SK-N-SH (cell line): Measurements from ENCODE around the gene SRMS. TPM values are rescaled to one million over a fixed set of nuclear protein-coding genes. Genes with fewer than 3 reads are reported as not detected.

ENCODE experiments used
- CTCF ChIA-PET: fragments of 300-600, 350-600 bp; formaldehyde crosslinking; extraction: SDS; loops from one replicate; lab custom pipeline; 2021; lab: Yijun Ruan, JAX
- POLR2A ChIA-PET: fragments of 350-600 bp; sonication (Branson Sonifier 250); formaldehyde crosslinking; extraction: SDS; loops from one replicate; lab custom pipeline; 2020; ENCODE audit warnings: antibody characterized with exemption, inconsistent platforms; lab: Yijun Ruan, JAX
- DNase-seq: peaks from one replicate; pipeline ENCODE4 v3.0.0; 2012
- H2AFZ ChIP-seq: fragments of 200-600 bp; sonication (generic); 2 replicates; pipeline ENCODE4 v1.8.1; 2016; ENCODE audit warnings: antibody characterized with exemption, mild to moderate bottlenecking, low read depth
- H3F3A ChIP-seq: fragments of 200-600 bp; sonication (generic); replicated peaks from 2 replicates; pipeline ENCODE3; 2016; ENCODE audit warnings: antibody characterized with exemption, mild to moderate bottlenecking; ENCODE audit not compliant: insufficient read depth
- H3K27ac ChIP-seq, 2 experiments: fragments of 200-500 bp in 1 of 2; fragments of 200-600 bp in 1 of 2; sonication (Bioruptor generic) in 1 of 2; sonication (generic), shearing (Covaris generic) in 1 of 2; 2 replicates each; pipeline versions ENCODE4 v1.5.1 to v1.6.1; 2014 to 2016; ENCODE audit warnings: low read depth in 2 of 2, inconsistent platforms in 1 of 2, low read length in 1 of 2, mild to moderate bottlenecking in 1 of 2, mixed read lengths in 1 of 2
- H3K27me3 ChIP-seq: fragments of 200-600 bp; sonication (generic), shearing (Covaris generic); 2 replicates; pipeline ENCODE4 v1.6.1; 2016; ENCODE audit warnings: mixed run types; ENCODE audit not compliant: insufficient read depth
- H3K36me3 ChIP-seq, 2 experiments: fragments of 200-500 bp in 1 of 2; fragments of 200-600 bp in 1 of 2; sonication (Bioruptor generic) in 1 of 2; sonication (generic) in 1 of 2; replicated peaks in 1 of 2; 2 replicates each; pipeline versions ENCODE3 to v1.5.1; 2014 to 2016; ENCODE audit warnings: low read length in 1 of 2, mild to moderate bottlenecking in 1 of 2; ENCODE audit not compliant: insufficient read depth in 2 of 2, control insufficient read depth in 1 of 2
- H3K4me1 ChIP-seq, 2 experiments: fragments of 200-500 bp in 1 of 2; fragments of 200-600 bp in 1 of 2; sonication (Bioruptor generic) in 1 of 2; sonication (generic), shearing (Covaris generic) in 1 of 2; 2 replicates each; pipeline versions ENCODE4 v1.5.1 to v1.6.1; 2014 to 2016; ENCODE audit warnings: low read depth in 1 of 2, low read length in 1 of 2, mixed run types in 1 of 2; ENCODE audit not compliant: insufficient read depth in 2 of 2, control insufficient read depth in 1 of 2
- H3K4me2 ChIP-seq: fragments of 200-600 bp; sonication (generic), shearing (Covaris generic); 2 replicates; pipeline ENCODE4 v1.6.1; 2017; ENCODE audit warnings: mixed run types
- H3K4me3 ChIP-seq, 2 experiments: fragments of 200-500 bp in 1 of 2; fragments of 200-600 bp in 1 of 2; sonication (Bioruptor generic) in 1 of 2; sonication (generic), shearing (Covaris generic) in 1 of 2; 2 replicates each; pipeline versions ENCODE4 v1.5.1 to v1.8.1; 2014 to 2016; ENCODE audit warnings: low read depth in 2 of 2, inconsistent platforms in 1 of 2, low read length in 1 of 2, mild to moderate bottlenecking in 1 of 2, mixed read lengths in 1 of 2, moderate library complexity in 1 of 2
- H3K79me2 ChIP-seq: fragments of 200-600 bp; sonication (generic); 2 replicates; pipeline ENCODE4 v1.8.1; 2017; ENCODE audit warnings: mild to moderate bottlenecking; ENCODE audit not compliant: insufficient read depth
- H3K9ac ChIP-seq: fragments of 200-600 bp; sonication (generic); 2 replicates; pipeline ENCODE4 v1.6.1; 2017; ENCODE audit warnings: mixed run types
- H3K9me2 ChIP-seq: fragments of 200-600 bp; sonication (generic); 2 replicates; pipeline ENCODE4 v1.6.1; 2017; ENCODE audit warnings: mixed run types
- H3K9me3 ChIP-seq: fragments of 200-600 bp; sonication (generic); 2 replicates; pipeline ENCODE4 v1.6.1; 2017; ENCODE audit warnings: mixed run types, mild to moderate bottlenecking, moderate library complexity
- H4K20me1 ChIP-seq: fragments of 200-600 bp; sonication (generic); 2 replicates; pipeline ENCODE4 v1.6.1; 2017; ENCODE audit warnings: mild to moderate bottlenecking, mixed run types; ENCODE audit not compliant: insufficient read depth
- ELF1 ChIP-seq: IDR thresholded peaks from 2 replicates; pipeline ENCODE4 v1.4.0; 2012
- EP300 ChIP-seq, 2 experiments: IDR thresholded peaks; 2 replicates each; pipeline versions ENCODE4 v1.4.0 to v1.6.1; 2012; ENCODE audit warnings: borderline replicate concordance in 1 of 2, low read depth in 1 of 2, low read length in 1 of 2
- EZH2phosphoT487 ChIP-seq: fragments of 200-600 bp; sonication (generic); IDR thresholded peaks from 2 replicates; pipeline ENCODE4 v1.6.1; 2017; ENCODE audit warnings: low read depth, mixed run types, mild to moderate bottlenecking, antibody characterized with exemption, moderate library complexity, borderline replicate concordance
- FOSL2 ChIP-seq: IDR thresholded peaks from 2 replicates; pipeline ENCODE4 v1.4.0; 2012; ENCODE audit warnings: low read depth, mild to moderate bottlenecking, moderate library complexity, borderline replicate concordance
- GABPA ChIP-seq: IDR thresholded peaks from 2 replicates; pipeline ENCODE4 v1.4.0; 2012; ENCODE audit warnings: low read depth, mild to moderate bottlenecking
- GATA2 ChIP-seq: sonication (generic); formaldehyde crosslinking; IDR thresholded peaks from 2 replicates; pipeline ENCODE4 v1.5.0; 2020; ENCODE audit warnings: mild to moderate bottlenecking, missing genetic modification reagents
- MEF2A ChIP-seq: IDR thresholded peaks from 2 replicates; pipeline ENCODE4 v1.4.0; 2012; ENCODE audit warnings: low read depth, borderline replicate concordance
- MXI1 ChIP-seq: IDR thresholded peaks from 2 replicates; pipeline ENCODE4 v1.6.1; 2012; ENCODE audit warnings: mild to moderate bottlenecking, low read depth, low read length, improper control_type of control experiment
- NRF1 ChIP-seq: IDR thresholded peaks from 2 replicates; pipeline ENCODE4 v1.6.1; 2012; ENCODE audit warnings: low read depth, mild to moderate bottlenecking, low read length
- POLR2AphosphoS5 ChIP-seq: IDR thresholded peaks from 2 replicates; pipeline ENCODE4 v1.6.1; 2012; ENCODE audit warnings: low read depth, low read length
- RXRA ChIP-seq: IDR thresholded peaks from 2 replicates; pipeline ENCODE4 v1.4.0; 2012; ENCODE audit warnings: low read depth, mild to moderate bottlenecking, borderline replicate concordance
- SIN3A ChIP-seq: IDR thresholded peaks from 2 replicates; pipeline ENCODE4 v1.6.1; 2012; ENCODE audit warnings: low read depth, mild to moderate bottlenecking, low read length, moderate library complexity, borderline replicate concordance
- SMC3 ChIP-seq: IDR thresholded peaks from 2 replicates; pipeline ENCODE4 v1.6.1; 2012; ENCODE audit warnings: low read depth, low read length, improper control_type of control experiment
- TEAD4 ChIP-seq: IDR thresholded peaks from 2 replicates; pipeline ENCODE4 v1.4.0; 2012; ENCODE audit warnings: mild to moderate bottlenecking, borderline replicate concordance; ENCODE audit not compliant: insufficient read depth
- WGBS: methylation state at CpG from one replicate; pipeline ENCODE4 v1.1.6; 2017; ENCODE audit warnings: low lambda C conversion rate; 5-methylcytosine and 5-hydroxymethylcytosine counted together
- polyA plus RNA-seq, 3 experiments: library from polyadenylated mRNA; depleted of rRNA; stranded (reverse); fragments of >200 nt; gene quantifications; 2 replicates each; pipeline ENCODE4 v1.2.3, GENCODE V29; 2012
- TF ChIP-seq, protein P1 (sequence below): IDR thresholded peaks from 2 replicates; pipeline ENCODE4 v1.4.0; 2012; ENCODE audit warnings: low read depth
- TF ChIP-seq, protein P2 (sequence below): IDR thresholded peaks from 2 replicates; pipeline ENCODE4 v1.4.0; 2012; ENCODE audit warnings: low read depth, borderline replicate concordance

Gene SRMS
- polyA plus RNA-seq, 1 of the 3 experiments (the other 2 are of a cell fraction) = not detected

DNA sequence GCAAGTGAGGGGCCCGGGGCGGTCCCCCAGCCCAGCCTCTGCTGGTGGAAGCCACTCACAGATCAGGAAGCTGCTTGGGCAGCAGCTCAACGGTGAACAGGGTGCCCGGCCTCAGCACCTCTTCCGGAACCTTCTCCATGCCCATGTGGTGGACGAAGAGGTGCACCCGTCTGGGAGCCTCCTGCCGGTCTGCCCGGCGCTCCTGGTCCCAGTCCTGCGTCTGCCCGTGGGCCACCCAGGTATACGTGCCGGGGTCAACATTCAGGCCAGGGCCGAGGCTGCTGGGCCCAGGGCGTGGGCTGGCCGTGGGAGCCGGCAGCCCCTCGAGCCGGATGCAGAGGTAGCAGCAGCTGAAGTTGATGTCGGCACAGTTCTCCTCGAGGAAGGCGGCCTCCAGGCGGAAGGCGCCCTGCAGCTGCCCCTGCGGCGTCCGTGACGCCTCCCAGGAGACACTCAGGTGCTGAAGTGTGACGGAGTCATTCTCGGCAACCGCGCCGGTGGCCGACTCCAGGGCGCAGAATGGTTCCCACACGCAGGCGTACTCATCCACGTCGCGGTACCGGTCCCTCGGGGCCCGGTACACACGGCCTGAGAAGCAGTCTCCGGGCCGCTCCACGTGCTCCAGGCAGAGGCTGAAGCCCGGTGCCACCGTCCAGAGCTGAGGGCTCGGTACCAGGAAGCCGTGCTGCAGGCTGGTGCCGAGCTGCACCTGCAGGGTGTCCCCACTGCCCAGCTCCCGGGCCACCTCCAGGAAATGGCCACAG, 15.1 kb upstream of the SRMS start:
- ChIA-PET CTCF (interaction anchor here (1.1 to 2.5 kb wide), 3 partner anchors 25 to 212 kb away, joined by 3 to 10 read pairs (median 5); partner anchors contain the start of genes PPDPF and PTK6), POLR2A (no interaction called here)
- Histone ChIP-seq H3K79me2 (no peaks in the 10 kb centered on the region), H3K4me2 (no peak overlapping the region), H3K27ac (no peak overlapping the region), H3K9me3 (no peaks in the 10 kb centered on the region), H2AFZ (no peak overlapping the region), H3F3A (no peaks in the 10 kb centered on the region), H4K20me1 (no peaks in the 10 kb centered on the region), H3K4me3 (no peak overlapping the region)
- 90% methylated on average over 6 of the region's 54 CpGs for WGBS
- no peak for TF ChIP-seq FOSL2
- no peak for TF ChIP-seq RXRA
- no peak for TF ChIP-seq TEAD4
- TF ChIP-seq MEF2A = no peak
- TF ChIP-seq GABPA = no peak
- TF ChIP-seq EZH2phosphoT487 = no peak
- no peak for TF ChIP-seq SIN3A
- TF ChIP-seq MXI1 = no peak
- TF ChIP-seq GATA2 (CRISPR knock-in tag) = no peak
- TF ChIP-seq, all 33 proteins: peak for 0
- Histone ChIP-seq H3K36me3 (peaks cover 0 to 33% of the 10 kb centered on the region in 2 experiments), H3K27me3 (no peaks in the 10 kb centered on the region), H3K9me2 (no peaks in the 10 kb centered on the region), H3K4me1 (no peaks in the 10 kb centered on the region), H3K9ac (no peak overlapping the region)
- no peak for DNase-seq

DNA sequence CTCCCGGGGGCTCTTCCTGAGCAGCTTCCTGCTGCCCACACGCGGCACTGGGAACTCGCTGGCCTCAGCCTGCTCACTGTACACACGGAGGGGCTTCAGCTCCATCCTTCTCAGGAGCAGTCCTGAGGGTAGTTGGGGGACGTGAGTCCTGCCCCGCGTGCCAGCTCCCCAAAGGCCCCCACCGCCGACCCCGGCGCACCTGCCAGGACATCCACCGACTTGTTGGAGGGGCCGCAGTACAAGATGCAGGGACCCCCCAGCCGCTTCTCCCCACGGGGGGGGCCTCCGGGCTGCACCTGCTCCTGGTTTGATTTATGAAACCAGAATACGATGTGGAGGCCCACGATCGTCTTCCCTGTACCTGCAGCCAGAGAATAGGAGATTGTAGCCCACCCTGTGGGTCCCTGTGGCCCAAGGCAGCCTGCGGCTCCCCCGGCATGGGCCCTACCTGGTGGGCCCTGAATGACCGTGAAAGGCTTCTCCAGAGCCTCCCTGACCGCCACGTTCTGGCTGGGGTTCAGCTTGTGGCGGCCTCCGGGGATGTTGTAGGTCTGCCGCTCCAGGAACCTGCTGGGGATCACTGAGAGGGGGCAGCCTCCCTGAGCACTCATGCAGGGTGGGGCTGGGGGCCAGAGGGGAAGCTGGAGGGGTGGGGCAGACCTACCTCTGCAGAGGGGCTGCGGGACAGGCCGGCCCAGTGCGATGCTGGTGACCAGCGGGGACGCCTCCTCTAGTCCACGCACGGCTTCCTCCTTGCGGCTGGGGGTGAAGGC, 14.3 kb upstream of the SRMS start:
- WGBS = 88% methylated on average over 22 of the region's 36 CpGs
- DNase-seq = no peak
- Histone ChIP-seq H3K4me2 (no peak overlapping the region), H3K4me1 (no peaks in the 10 kb centered on the region), H3K4me3 (no peak overlapping the region), H3K27ac (no peak overlapping the region), H4K20me1 (no peaks in the 10 kb centered on the region), H3K9me2 (no peaks in the 10 kb centered on the region), H3F3A (no peaks in the 10 kb centered on the region), H3K9ac (no peak overlapping the region), H3K36me3 (peaks cover 0 to 31% of the 10 kb centered on the region in 2 experiments), H3K79me2 (no peaks in the 10 kb centered on the region), H2AFZ (no peak overlapping the region), H3K9me3 (no peaks in the 10 kb centered on the region), H3K27me3 (no peaks in the 10 kb centered on the region)
- POLR2A ChIA-PET = no interaction called here
- TF ChIP-seq NRF1 = no peak
- TF ChIP-seq SIN3A = no peak
- TF ChIP-seq, protein P1, sequence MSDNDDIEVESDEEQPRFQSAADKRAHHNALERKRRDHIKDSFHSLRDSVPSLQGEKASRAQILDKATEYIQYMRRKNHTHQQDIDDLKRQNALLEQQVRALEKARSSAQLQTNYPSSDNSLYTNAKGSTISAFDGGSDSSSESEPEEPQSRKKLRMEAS = no peak
- no peak for TF ChIP-seq ELF1
- no peak for TF ChIP-seq SMC3
- no peak for TF ChIP-seq POLR2AphosphoS5
- TF ChIP-seq EP300 (IDR thresholded peaks at IDR 0.05; ENCODE audit: borderline replicate concordance in 1 of 2, low read depth in 1 of 2, low read length in 1 of 2) = no peak
- TF ChIP-seq, protein P2, sequence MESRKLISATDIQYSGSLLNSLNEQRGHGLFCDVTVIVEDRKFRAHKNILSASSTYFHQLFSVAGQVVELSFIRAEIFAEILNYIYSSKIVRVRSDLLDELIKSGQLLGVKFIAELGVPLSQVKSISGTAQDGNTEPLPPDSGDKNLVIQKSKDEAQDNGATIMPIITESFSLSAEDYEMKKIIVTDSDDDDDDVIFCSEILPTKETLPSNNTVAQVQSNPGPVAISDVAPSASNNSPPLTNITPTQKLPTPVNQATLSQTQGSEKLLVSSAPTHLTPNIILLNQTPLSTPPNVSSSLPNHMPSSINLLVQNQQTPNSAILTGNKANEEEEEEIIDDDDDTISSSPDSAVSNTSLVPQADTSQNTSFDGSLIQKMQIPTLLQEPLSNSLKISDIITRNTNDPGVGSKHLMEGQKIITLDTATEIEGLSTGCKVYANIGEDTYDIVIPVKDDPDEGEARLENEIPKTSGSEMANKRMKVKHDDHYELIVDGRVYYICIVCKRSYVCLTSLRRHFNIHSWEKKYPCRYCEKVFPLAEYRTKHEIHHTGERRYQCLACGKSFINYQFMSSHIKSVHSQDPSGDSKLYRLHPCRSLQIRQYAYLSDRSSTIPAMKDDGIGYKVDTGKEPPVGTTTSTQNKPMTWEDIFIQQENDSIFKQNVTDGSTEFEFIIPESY = no peak
- TF ChIP-seq FOSL2 = no peak
- CTCF ChIA-PET = interaction anchor here (1.1 to 2.5 kb wide), 3 partner anchors 24 to 213 kb away, joined by 3 to 10 read pairs (median 5); partner anchors contain the start of genes PPDPF and PTK6
